Activated CD8-positive, alpha-beta T cell treated with anti-CD3 and anti-CD28 coated beads, Interleukin-2, amount 10 ng/mL, durations not matched to agents 7 days and 5 days (primary cell): ENCODE results near the gene UBL7. TPM values are rescaled to one million over a fixed set of nuclear protein-coding genes. Genes with fewer than 3 reads are reported as not detected.
A peak's percentile ranks its signal among the peaks of the same experiment; 100 is the strongest.

ENCODE experiments used
- ATAC-seq: fragments of 150-1000 bp; cut with Tn5 transposase; one replicate; pipeline ENCODE4 v1.10.0; 2021; ENCODE audit warnings: moderate library complexity
- CTCF ChIA-PET: fragments of 350-600 bp; sonication (Branson Sonifier 250); formaldehyde crosslinking; loops from one replicate; lab custom pipeline; 2021; ENCODE audit warnings: antibody characterized with exemption; lab: Charles Lee
- POLR2A ChIA-PET: fragments of 350-600 bp; sonication (Branson Sonifier 250); formaldehyde crosslinking; loops from one replicate; lab custom pipeline; 2021; ENCODE audit warnings: antibody characterized with exemption; lab: Charles Lee
- DNase-seq: peaks from one replicate; pipeline ENCODE4 v3.0.0-alpha.2; 2020
- H3K27ac Mint-ChIP-seq: one replicate; pipeline ENCODE4 v1.8.0; 2021; ENCODE audit warnings: mild to moderate bottlenecking, mixed read lengths
- H3K27me3 Mint-ChIP-seq: one replicate; pipeline ENCODE4 v1.8.0; 2021; ENCODE audit warnings: low read depth, mixed read lengths
- H3K36me3 Mint-ChIP-seq: one replicate; pipeline ENCODE4 v1.8.0; 2021; ENCODE audit warnings: low read depth, mixed read lengths
- H3K4me1 Mint-ChIP-seq: one replicate; pipeline ENCODE4 v1.8.0; 2021; ENCODE audit warnings: low read depth, mixed read lengths
- H3K4me3 Mint-ChIP-seq: one replicate; pipeline ENCODE4 v1.8.0; 2021; ENCODE audit warnings: mild to moderate bottlenecking, mixed read lengths
- H3K9me3 Mint-ChIP-seq: one replicate; pipeline ENCODE4 v1.8.0; 2022; ENCODE audit warnings: mixed read lengths; ENCODE audit not compliant: insufficient read depth
- total RNA-seq, 2 experiments: library from RNA; stranded (reverse); gene quantifications; one replicate each; pipeline ENCODE4 v1.2.3, GENCODE V29; 2021

The UBL7 gene
- total RNA-seq, 2 experiments from 2014 or later, result 60.8 to 71.4 TPM

- peaks cover 76% of the 10 kb centered on the region for H3K4me1 Mint-ChIP-seq
- no peaks in the 10 kb centered on the region for H3K9me3 Mint-ChIP-seq
- CTCF ChIA-PET, result interaction anchor here (1.2 to 27.0 kb wide), 3 partner anchors 11 to 51 kb away, joined by 3 to 677 read pairs (median 3); no protein-coding TSS in a partner anchor
- no peak overlapping the region for H3K4me3 Mint-ChIP-seq
- POLR2A ChIA-PET, result interaction anchor here (0.8 to 3.7 kb wide), 3 partner anchors 28 to 48 kb away, joined by 3 to 29 read pairs (median 3); no protein-coding TSS in a partner anchor
- peaks cover 14% of the 10 kb centered on the region for H3K36me3 Mint-ChIP-seq
- no peak for DNase-seq
- H3K27ac Mint-ChIP-seq, result peak overlapping the region; percentile 62
- no peaks in the 10 kb centered on the region for H3K27me3 Mint-ChIP-seq
- ATAC-seq, result no peak
These were observed 31.1 kb downstream of the UBL7 start for GRCh38 chr15:74429781-74430400.

GRCh38 chr15:74428970-74429780, 31.8 kb downstream of the UBL7 start:
- peak overlapping the region; percentile 79 for H3K27ac Mint-ChIP-seq
- no peaks in the 10 kb centered on the region for H3K27me3 Mint-ChIP-seq
- no peak for DNase-seq
- peaks cover 76% of the 10 kb centered on the region for H3K4me1 Mint-ChIP-seq
- POLR2A ChIA-PET, result interaction anchor here (1.0 to 3.7 kb wide), 3 partner anchors 23 to 47 kb away, joined by 3 to 29 read pairs (median 3); no protein-coding TSS in a partner anchor
- no peak for ATAC-seq
- H3K36me3 Mint-ChIP-seq, result peaks cover 14% of the 10 kb centered on the region
- CTCF ChIA-PET, result interaction anchor here (0.6 to 27.0 kb wide), 3 partner anchors 10 to 154 kb away, joined by 3 to 677 read pairs (median 3); no protein-coding TSS in a partner anchor
- no peaks in the 10 kb centered on the region for H3K9me3 Mint-ChIP-seq
- H3K4me3 Mint-ChIP-seq, result no peak overlapping the region

GRCh38 chr15:74428442-74428787, 32.5 kb downstream of the UBL7 start:
- ATAC-seq (no peak), DNase-seq (no peak)
- H3K36me3 Mint-ChIP-seq, result peaks cover 14% of the 10 kb centered on the region
- H3K4me1 Mint-ChIP-seq, result peaks cover 80% of the 10 kb centered on the region
- H3K27me3 Mint-ChIP-seq, result no peaks in the 10 kb centered on the region
- no peak overlapping the region for H3K4me3 Mint-ChIP-seq
- ChIA-PET CTCF (interaction anchor here (0.6 to 27.0 kb wide), 2 partner anchors 49 to 155 kb away, joined by 3 to 677 read pairs; no protein-coding TSS in a partner anchor), POLR2A (interaction anchor here (0.6 to 1.0 kb wide), 2 partner anchors 22 to 44 kb away, joined by 3 read pairs; no protein-coding TSS in a partner anchor)
- peak overlapping the region; percentile 79 for H3K27ac Mint-ChIP-seq
- no peaks in the 10 kb centered on the region for H3K9me3 Mint-ChIP-seq

GRCh38 chr15:74427607-74428441, 33.1 kb downstream of the UBL7 start:
- ChIA-PET CTCF (interaction anchor here (1.4 to 27.0 kb wide), 2 partner anchors 11 to 49 kb away, joined by 5 to 677 read pairs; no protein-coding TSS in a partner anchor), POLR2A (interaction anchor here (0.6 kb wide), 1 partner anchor 44 kb away, joined by 3 read pairs; no protein-coding TSS in a partner anchor)
- no peaks in the 10 kb centered on the region for H3K27me3 Mint-ChIP-seq
- DNase-seq, result no peak
- H3K4me1 Mint-ChIP-seq, result peaks cover 80% of the 10 kb centered on the region
- H3K9me3 Mint-ChIP-seq, result no peaks in the 10 kb centered on the region
- H3K4me3 Mint-ChIP-seq, result no peak overlapping the region
- H3K27ac Mint-ChIP-seq, result peak overlapping the region; percentile 79
- ATAC-seq, result no peak
- peaks cover 14% of the 10 kb centered on the region for H3K36me3 Mint-ChIP-seq

- H3K9me3 Mint-ChIP-seq, result no peaks in the 10 kb centered on the region
- no peak for DNase-seq
- no peaks in the 10 kb centered on the region for H3K27me3 Mint-ChIP-seq
- no peak for ATAC-seq
- ChIA-PET CTCF (interaction anchor here (1.0 to 27.0 kb wide), 3 partner anchors 12 to 361 kb away, joined by 3 to 677 read pairs (median 5); no protein-coding TSS in a partner anchor), POLR2A (no interaction called here)
- H3K27ac Mint-ChIP-seq, result peak overlapping the region; percentile 60
- H3K4me3 Mint-ChIP-seq, result no peak overlapping the region
- H3K36me3 Mint-ChIP-seq, result peaks cover 14% of the 10 kb centered on the region
- H3K4me1 Mint-ChIP-seq, result peaks cover 76% of the 10 kb centered on the region
These were observed 34.3 kb downstream of the UBL7 start for GRCh38 chr15:74426404-74427281.

GRCh38 chr15:74425630-74426029, 35.3 kb downstream of the UBL7 start:
- Mint-ChIP-seq H3K4me3 (no peak overlapping the region), H3K36me3 (peaks cover 14% of the 10 kb centered on the region), H3K4me1 (peaks cover 74% of the 10 kb centered on the region), H3K27me3 (no peaks in the 10 kb centered on the region), H3K9me3 (no peaks in the 10 kb centered on the region), H3K27ac (peak overlapping the region; percentile 4)
- no peak for ATAC-seq
- no peak for DNase-seq
- ChIA-PET CTCF (interaction anchor here (1.0 to 27.0 kb wide), 3 partner anchors 9 to 46 kb away, joined by 3 to 677 read pairs (median 3); no protein-coding TSS in a partner anchor), POLR2A (no interaction called here)

- H3K27ac Mint-ChIP-seq, result no peak overlapping the region
- POLR2A ChIA-PET, result no interaction called here
- H3K9me3 Mint-ChIP-seq, result no peaks in the 10 kb centered on the region
- DNase-seq (no peak), ATAC-seq (no peak)
- no peak overlapping the region for H3K4me3 Mint-ChIP-seq
- peaks cover 14% of the 10 kb centered on the region for H3K36me3 Mint-ChIP-seq
- peaks cover 74% of the 10 kb centered on the region for H3K4me1 Mint-ChIP-seq
- CTCF ChIA-PET, result interaction anchor here (1.0 to 27.0 kb wide), 4 partner anchors 9 to 46 kb away, joined by 3 to 677 read pairs (median 3); partner anchors contain the start of gene SEMA7A
- H3K27me3 Mint-ChIP-seq, result no peaks in the 10 kb centered on the region
These were observed 35.9 kb downstream of the UBL7 start for GRCh38 chr15:74424901-74425528.

- ChIA-PET POLR2A (interaction anchor here (0.6 kb wide), 2 partner anchors 37 to 302 kb away, joined by 3 to 5 read pairs; partner anchors contain the start of genes CYP1A1 and UBL7), CTCF (interaction anchor here (1.1 to 27.0 kb wide), 3 partner anchors 10 to 44 kb away, joined by 3 to 677 read pairs (median 4); partner anchors contain the start of gene SEMA7A)
- no peak overlapping the region for H3K4me3 Mint-ChIP-seq
- H3K27me3 Mint-ChIP-seq, result no peaks in the 10 kb centered on the region
- DNase-seq, result no peak
- no peak for ATAC-seq
- H3K36me3 Mint-ChIP-seq, result peaks cover 14% of the 10 kb centered on the region
- H3K4me1 Mint-ChIP-seq, result peaks cover 70% of the 10 kb centered on the region
- H3K9me3 Mint-ChIP-seq, result no peaks in the 10 kb centered on the region
- H3K27ac Mint-ChIP-seq, result peak overlapping the region; percentile 66
These were observed 37.3 kb downstream of the UBL7 start for GRCh38 chr15:74423431-74424257.

GRCh38 chr15:74422652-74423430, 38.1 kb downstream of the UBL7 start:
- peaks cover 64% of the 10 kb centered on the region for H3K4me1 Mint-ChIP-seq
- H3K27ac Mint-ChIP-seq, result peak overlapping the region; percentile 74
- no peak for DNase-seq
- POLR2A ChIA-PET, result interaction anchor here (0.6 kb wide), 1 partner anchor 302 kb away, joined by 3 read pairs; the partner anchor contains the start of gene CYP1A1
- ATAC-seq, result no peak
- CTCF ChIA-PET, result interaction anchor here (1.0 to 27.0 kb wide), 2 partner anchors 19 to 44 kb away, joined by 3 to 677 read pairs; no protein-coding TSS in a partner anchor
- H3K36me3 Mint-ChIP-seq, result peaks cover 11% of the 10 kb centered on the region
- H3K4me3 Mint-ChIP-seq, result no peak overlapping the region
- no peaks in the 10 kb centered on the region for H3K27me3 Mint-ChIP-seq
- H3K9me3 Mint-ChIP-seq, result no peaks in the 10 kb centered on the region
